Stimulated activated effector memory CD8-positive, alpha-beta T cell treated with anti-CD3 and anti-CD28 coated beads, Interleukin-12 subunit alpha, Interleukin-12 subunit beta, amount 100 ng/mL, for 72 hours (primary cell): Measurements from ENCODE around the gene SAMD4B.

ENCODE experiments used
- ATAC-seq: fragments of 150-1000 bp; cut with Tn5 transposase; 2 replicates; pipeline ENCODE4 v1.10.0; 2021
- DNase-seq, 2 donors: peaks; one replicate each; pipeline ENCODE4 v3.0.0; 2021 to 2022; ENCODE audit warnings: low spot score in 2 of 2
- H3K27ac Mint-ChIP-seq: one replicate; pipeline ENCODE4 v1.8.0; 2022; ENCODE audit warnings: mild to moderate bottlenecking, mixed read lengths
- H3K36me3 Mint-ChIP-seq: one replicate; pipeline ENCODE4 v1.8.0; 2022; ENCODE audit warnings: mild to moderate bottlenecking, mixed read lengths
- H3K4me1 Mint-ChIP-seq: one replicate; pipeline ENCODE4 v1.8.0; 2022; ENCODE audit warnings: mixed read lengths
- H3K4me3 Mint-ChIP-seq: one replicate; pipeline ENCODE4 v1.8.0; 2022; ENCODE audit warnings: mild to moderate bottlenecking, mixed read lengths
- H3K9me3 Mint-ChIP-seq: one replicate; pipeline ENCODE4 v1.8.0; 2022; ENCODE audit warnings: mixed read lengths

The SAMD4B gene

GRCh38 chr19:39423258-39424086 is 81.3 kb downstream of the SAMD4B start:
- ATAC-seq (peak; percentile 16), DNase-seq (no peak)
- H3K4me3 Mint-ChIP-seq, result no peak overlapping the region
- peaks cover 7% of the 10 kb centered on the region for H3K4me1 Mint-ChIP-seq
- H3K9me3 Mint-ChIP-seq, result no peaks in the 10 kb centered on the region
- H3K27ac Mint-ChIP-seq, result peak overlapping the region; percentile 68
- H3K36me3 Mint-ChIP-seq, result peaks cover 50% of the 10 kb centered on the region

- Mint-ChIP-seq H3K4me1 (peaks cover 7% of the 10 kb centered on the region), H3K27ac (no peak overlapping the region)
Observed at GRCh38 chr19:39424934-39425333, 82.7 kb downstream of the SAMD4B start.

DNA sequence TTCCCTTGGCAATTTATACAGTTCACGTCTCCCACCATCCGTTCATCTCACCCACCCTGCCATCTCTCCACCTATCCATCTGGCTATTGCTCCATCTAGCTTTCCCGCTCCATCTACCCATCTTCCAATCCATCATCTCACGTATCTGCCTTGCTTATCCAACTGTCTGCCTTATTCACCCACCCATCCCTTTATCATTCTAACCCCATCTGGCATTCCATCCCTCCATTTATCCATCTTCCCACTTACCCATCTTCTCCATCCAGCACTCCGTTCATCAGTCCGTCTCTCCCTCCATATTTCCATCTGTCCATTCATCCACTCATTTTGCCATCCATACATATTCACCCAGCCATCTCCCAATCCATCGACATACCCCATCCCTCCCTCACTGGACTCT is 83.5 kb downstream of the SAMD4B start:
- H3K4me3 Mint-ChIP-seq, result no peak overlapping the region
- DNase-seq (no peak), ATAC-seq (no peak)
- peaks cover 13% of the 10 kb centered on the region for H3K4me1 Mint-ChIP-seq
- peaks cover 44% of the 10 kb centered on the region for H3K36me3 Mint-ChIP-seq
- no peaks in the 10 kb centered on the region for H3K9me3 Mint-ChIP-seq
- H3K27ac Mint-ChIP-seq, result peak overlapping the region; percentile 0

More at GRCh38 chr19:39424934-39425333, 82.7 kb downstream of the SAMD4B start:
- ATAC-seq (no peak), DNase-seq (no peak)
- H3K36me3 Mint-ChIP-seq, result peaks cover 36% of the 10 kb centered on the region
- no peaks in the 10 kb centered on the region for H3K9me3 Mint-ChIP-seq
- H3K4me3 Mint-ChIP-seq, result no peak overlapping the region

- no peak overlapping the region for H3K4me3 Mint-ChIP-seq
- no peak for DNase-seq
- H3K9me3 Mint-ChIP-seq, result no peaks in the 10 kb centered on the region
- peaks cover 47% of the 10 kb centered on the region for H3K36me3 Mint-ChIP-seq
- H3K27ac Mint-ChIP-seq, result peak overlapping the region; percentile 0
- H3K4me1 Mint-ChIP-seq, result peaks cover 18% of the 10 kb centered on the region
- ATAC-seq, result no peak
Observed at GRCh38 chr19:39426170-39426569, 83.9 kb downstream of the SAMD4B start.

GRCh38 chr19:39427707-39428106 is 85.5 kb downstream of the SAMD4B start:
- DNase-seq (no peak), ATAC-seq (no peak)
- Mint-ChIP-seq H3K4me3 (no peak overlapping the region), H3K27ac (no peak overlapping the region), H3K4me1 (peaks cover 25% of the 10 kb centered on the region), H3K9me3 (no peaks in the 10 kb centered on the region), H3K36me3 (peaks cover 48% of the 10 kb centered on the region)

GRCh38 chr19:39428283-39429112 is 86.3 kb downstream of the SAMD4B start:
- H3K4me1 Mint-ChIP-seq, result peaks cover 33% of the 10 kb centered on the region
- H3K36me3 Mint-ChIP-seq, result peaks cover 48% of the 10 kb centered on the region
- H3K4me3 Mint-ChIP-seq, result no peak overlapping the region
- H3K9me3 Mint-ChIP-seq, result no peaks in the 10 kb centered on the region
- no peak for DNase-seq
- no peak for ATAC-seq
- H3K27ac Mint-ChIP-seq, result no peak overlapping the region

DNA sequence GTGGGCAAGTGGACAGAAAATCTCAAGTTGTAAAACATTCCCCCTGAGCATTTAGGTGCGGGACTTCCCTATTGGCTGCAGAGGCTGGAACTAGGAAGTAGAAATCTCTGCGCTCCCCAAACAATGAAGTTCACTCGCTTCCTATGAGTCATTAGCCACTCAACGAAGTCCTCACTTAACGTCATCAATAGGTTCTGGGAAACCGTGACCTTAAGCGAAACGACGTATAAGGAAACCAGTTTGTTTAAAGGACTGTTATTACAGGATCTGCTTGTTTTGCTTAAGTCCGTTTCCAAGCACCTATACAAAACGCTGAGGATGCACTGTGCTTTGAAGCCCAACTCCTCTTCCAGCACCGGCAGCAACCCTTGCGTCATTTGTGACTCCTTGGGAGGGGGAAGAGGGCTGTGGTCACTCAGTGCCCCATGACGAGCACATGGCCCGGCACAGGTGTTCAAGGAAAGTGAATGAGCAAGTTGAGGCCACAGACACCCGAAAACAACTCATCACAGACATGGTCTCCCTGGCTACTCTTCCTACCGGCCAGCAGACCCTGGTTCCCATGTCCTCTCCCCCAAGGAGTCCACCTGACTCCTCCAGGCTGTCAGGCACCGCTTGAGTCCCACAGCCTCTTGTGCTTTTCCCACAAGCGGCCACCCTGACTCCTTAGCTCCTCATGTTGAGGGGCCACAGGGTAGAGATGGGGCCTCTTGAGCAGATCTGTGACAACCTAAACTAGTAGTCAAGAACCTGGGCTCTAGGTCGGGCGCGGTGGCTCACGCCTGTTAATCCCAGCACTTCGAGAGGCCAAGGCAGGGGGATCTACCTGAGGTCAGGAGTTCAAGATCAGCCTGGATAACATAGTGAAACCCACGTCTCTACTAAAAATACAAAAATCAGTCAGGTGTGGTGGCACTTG is 88.7 kb downstream of the SAMD4B start:
- H3K4me1 Mint-ChIP-seq, result peaks cover 53% of the 10 kb centered on the region
- peaks cover 60% of the 10 kb centered on the region for H3K36me3 Mint-ChIP-seq
- peak overlapping the region; percentile 63 for H3K4me3 Mint-ChIP-seq
- ATAC-seq (peak; percentile 85), DNase-seq (peak in 1 of 2 donors; percentile 89)
- H3K9me3 Mint-ChIP-seq, result no peaks in the 10 kb centered on the region
- H3K27ac Mint-ChIP-seq, result peak overlapping the region; percentile 97

- no peak for DNase-seq
- Mint-ChIP-seq H3K4me1 (peaks cover 59% of the 10 kb centered on the region), H3K4me3 (peak overlapping the region; percentile 28), H3K27ac (peak overlapping the region; percentile 100), H3K36me3 (peaks cover 73% of the 10 kb centered on the region), H3K9me3 (no peaks in the 10 kb centered on the region)
- no peak for ATAC-seq
Observed at GRCh38 chr19:39432677-39433025, 90.4 kb downstream of the SAMD4B start.

DNA sequence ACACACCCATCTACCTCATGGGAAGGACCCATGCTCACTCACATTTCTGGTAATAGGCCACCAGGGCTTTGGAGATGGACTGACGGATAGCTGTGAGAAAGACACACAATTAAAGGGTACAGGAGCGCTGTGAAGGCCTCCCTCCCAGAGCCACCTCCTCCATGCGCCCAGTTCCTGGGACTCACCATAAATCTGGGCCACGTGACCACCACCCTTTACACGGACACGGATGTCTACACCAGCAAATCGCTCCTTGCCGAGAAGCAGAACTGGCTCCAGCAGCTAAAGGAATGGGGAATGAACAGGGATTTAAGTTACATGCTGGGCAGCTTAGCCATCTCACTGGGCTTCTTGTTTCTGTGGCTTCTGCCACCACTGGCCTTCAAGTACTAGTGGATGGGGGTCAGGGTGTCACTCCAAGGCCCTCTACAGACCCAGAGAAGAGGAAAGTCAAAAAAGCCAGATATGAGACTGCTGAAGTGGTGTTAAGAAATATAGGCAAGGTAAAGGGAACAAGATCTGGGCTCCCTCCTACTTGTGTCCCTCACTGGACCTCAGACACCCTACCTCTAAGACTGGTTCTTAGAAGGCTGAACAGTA is 91.4 kb downstream of the SAMD4B start:
- DNase-seq (no peak), ATAC-seq (no peak)
- Mint-ChIP-seq H3K9me3 (no peaks in the 10 kb centered on the region), H3K36me3 (peaks cover 73% of the 10 kb centered on the region), H3K27ac (peak overlapping the region; percentile 100), H3K4me3 (peak overlapping the region; percentile 100), H3K4me1 (peaks cover 59% of the 10 kb centered on the region)

DNA sequence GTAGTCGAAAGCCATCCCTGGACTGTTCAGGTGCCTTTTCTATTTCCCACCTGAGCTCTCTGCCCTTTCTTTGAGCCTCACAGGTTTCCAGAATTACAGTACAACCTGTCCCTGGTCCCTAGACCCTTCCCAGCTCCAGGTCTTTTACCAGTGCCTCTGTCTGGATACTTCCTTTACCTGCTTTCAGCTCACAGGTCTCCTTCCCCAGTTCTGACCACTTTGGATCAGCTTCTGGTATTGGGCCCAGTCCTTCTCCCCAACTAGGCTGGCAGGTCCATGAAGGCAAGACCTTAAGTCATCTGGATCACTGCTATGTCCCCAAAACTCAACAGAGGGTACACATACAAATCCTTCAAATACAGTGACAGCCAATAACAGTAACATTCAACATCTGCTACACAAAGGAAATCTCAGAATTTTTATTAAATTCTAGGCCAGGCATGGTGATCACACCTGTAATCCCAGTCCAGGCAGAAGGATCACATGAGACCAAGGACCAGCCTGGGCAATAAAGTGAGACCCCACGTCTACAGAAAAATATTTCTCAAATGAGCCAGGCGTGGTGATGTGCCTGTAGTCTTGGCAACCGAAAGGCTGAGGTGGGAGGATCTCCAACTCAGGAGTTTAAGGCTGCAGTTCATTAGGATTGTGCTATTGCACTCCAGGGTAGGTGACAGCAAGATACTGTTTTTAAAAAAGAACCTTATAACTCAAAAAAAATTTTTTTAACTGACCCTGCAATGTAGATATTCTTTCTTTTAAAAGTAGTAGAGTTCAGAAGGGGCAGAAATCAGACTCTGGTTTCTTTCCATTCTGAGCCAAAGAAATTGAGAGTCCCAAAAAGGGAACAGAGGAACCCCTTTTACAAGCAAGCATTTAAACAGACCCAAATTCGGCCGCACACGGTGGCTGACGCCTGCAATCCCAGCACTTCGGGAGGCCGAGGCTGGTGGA is 92.2 kb downstream of the SAMD4B start:
- H3K4me1 Mint-ChIP-seq, result peaks cover 59% of the 10 kb centered on the region
- peak overlapping the region; percentile 100 for H3K27ac Mint-ChIP-seq
- peaks cover 76% of the 10 kb centered on the region for H3K36me3 Mint-ChIP-seq

More for the DNA sequence above, 92.2 kb downstream of the SAMD4B start:
- Mint-ChIP-seq H3K9me3 (no peaks in the 10 kb centered on the region), H3K4me3 (peak overlapping the region; percentile 100)
- no peak for DNase-seq
- no peak for ATAC-seq
